H1 (cell line): ENCODE results near the gene MACROD2. TPM values are rescaled to one million over a fixed set of nuclear protein-coding genes. Genes with fewer than 3 reads are reported as not detected.

Source experiments
- CTCF ChIA-PET: fragments of 300-600 bp; sonication (Branson Sonifier 250); formaldehyde crosslinking; loops from one replicate; lab custom pipeline; 2021; ENCODE audit not compliant: partially characterized antibody; lab: Charles Lee
- POLR2A ChIA-PET: fragments of 300-600 bp; sonication (Branson Sonifier 250); formaldehyde crosslinking; loops from one replicate; lab custom pipeline; 2021; ENCODE audit warnings: inconsistent platforms; ENCODE audit not compliant: partially characterized antibody; lab: Charles Lee
- DNase-seq, 2 experiments: peaks; one replicate each; pipeline versions ENCODE4 v3.0.0 to v3.0.0-alpha.2; 2010 to 2022; ENCODE audit warnings: low spot score in 2 of 2, low read depth in 1 of 2, mixed read lengths in 1 of 2
- FAIRE-seq: peaks from 2 replicates; lab custom pipeline; 2011; peaks lifted over from hg19 to GRCh38; lab: Jason Lieb, UNC
- H2AFZ ChIP-seq: 2 replicates; pipeline ENCODE4 v1.8.1; 2012; ENCODE audit warnings: low read length, inconsistent platforms
- H2AK5ac ChIP-seq: 2 replicates; pipeline ENCODE4 v1.6.1; 2013; ENCODE audit warnings: low read depth, low read length
- H2BK120ac ChIP-seq: replicated peaks from 2 replicates; pipeline ENCODE3; 2013; ENCODE audit warnings: low read depth, low read length, inconsistent platforms
- H2BK12ac ChIP-seq: 2 replicates; pipeline ENCODE4 v1.6.1; 2013; ENCODE audit warnings: low read depth, low read length
- H2BK15ac ChIP-seq: 2 replicates; pipeline ENCODE4 v1.6.1; 2013; ENCODE audit warnings: low read length
- H2BK20ac ChIP-seq: 2 replicates; pipeline ENCODE4 v1.6.1; 2013; ENCODE audit warnings: low read length
- H2BK5ac ChIP-seq: 2 replicates; pipeline ENCODE4 v1.6.1; 2013; ENCODE audit warnings: low read depth, low read length
- H3K14ac ChIP-seq: 2 replicates; pipeline ENCODE4 v1.6.1; 2013; ENCODE audit warnings: inconsistent platforms; ENCODE audit not compliant: insufficient read length
- H3K18ac ChIP-seq: 2 replicates; pipeline ENCODE4 v1.6.1; 2013; ENCODE audit warnings: low read length; ENCODE audit errors: extremely low read depth
- H3K23ac ChIP-seq: 2 replicates; pipeline ENCODE4 v1.6.1; 2013; ENCODE audit warnings: inconsistent platforms; ENCODE audit not compliant: insufficient read length
- H3K23me2 ChIP-seq: 2 replicates; pipeline ENCODE4 v1.6.1; 2013; ENCODE audit warnings: low read depth, low read length
- H3K27ac ChIP-seq: 2 replicates; pipeline ENCODE4 v1.6.1; 2011; ENCODE audit warnings: low read depth, low read length, inconsistent platforms
- H3K27me3 ChIP-seq, 4 experiments: replicated peaks in 1 of 4; 1 replicate in 1 of 4; 2 replicates in 3 of 4; pipeline versions ENCODE4 v1.6.1 to v1.8.1; 2011 to 2013; ENCODE audit warnings: low read length in 3 of 4, mild to moderate bottlenecking in 3 of 4, inconsistent platforms in 2 of 4, mixed read lengths in 2 of 4, moderate library complexity in 1 of 4; ENCODE audit not compliant: control insufficient read depth in 3 of 4, insufficient read depth in 3 of 4; ENCODE audit errors: extremely low read depth in 1 of 4
- H3K36me3 ChIP-seq, 4 experiments: 2 replicates each; pipeline versions ENCODE4 v1.6.1 to v1.8.1; 2011 to 2013; ENCODE audit warnings: mild to moderate bottlenecking in 4 of 4, low read length in 3 of 4, moderate library complexity in 2 of 4, control low read depth in 1 of 4, inconsistent platforms in 1 of 4; ENCODE audit not compliant: insufficient read depth in 4 of 4, control insufficient read depth in 2 of 4
- H3K4ac ChIP-seq: replicated peaks from 2 replicates; pipeline ENCODE3; 2013; ENCODE audit warnings: low read length, low read depth, mixed read lengths, inconsistent platforms; ENCODE audit not compliant: insufficient read length
- H3K4me1 ChIP-seq, 4 experiments: replicated peaks in 1 of 4; 1 replicate in 1 of 4; 2 replicates in 3 of 4; pipeline versions ENCODE4 v1.6.1 to v1.8.1; 2011 to 2013; ENCODE audit warnings: low read length in 3 of 4, inconsistent platforms in 2 of 4, mixed read lengths in 1 of 4; ENCODE audit not compliant: insufficient read depth in 4 of 4, control insufficient read depth in 3 of 4
- H3K4me2 ChIP-seq, 2 experiments: 2 replicates each; pipeline versions ENCODE4 v1.6.1 to v1.8.1; 2011 to 2013; ENCODE audit warnings: low read depth in 2 of 2, low read length in 2 of 2, control low read depth in 1 of 2, inconsistent platforms in 1 of 2, mild to moderate bottlenecking in 1 of 2; ENCODE audit not compliant: insufficient read depth in 1 of 2
- H3K4me3 ChIP-seq, 4 experiments: fragments of 200-600, 300-600 bp in 1 of 4; sonication (generic), shearing (Covaris generic), sonication (Bioruptor Twin) in 1 of 4; 2 replicates each; pipeline versions ENCODE4 v1.5.1 to v1.8.1; 2011 to 2016; ENCODE audit warnings: low read length in 4 of 4, low read depth in 3 of 4, control low read depth in 2 of 4, inconsistent platforms in 2 of 4, mild to moderate bottlenecking in 2 of 4, mixed read lengths in 1 of 4, moderate library complexity in 1 of 4; ENCODE audit not compliant: insufficient read depth in 2 of 4; ENCODE audit errors: extremely low read depth in 1 of 4
- H3K56ac ChIP-seq: replicated peaks from 2 replicates; pipeline ENCODE3; 2013; ENCODE audit warnings: low read depth, mild to moderate bottlenecking, mixed read lengths, low read length, inconsistent platforms; ENCODE audit not compliant: insufficient read length
- H3K79me1 ChIP-seq: 2 replicates; pipeline ENCODE4 v1.6.1; 2013; ENCODE audit warnings: low read depth, low read length, control low read depth
- H3K79me2 ChIP-seq, 2 experiments: 2 replicates each; pipeline versions ENCODE4 v1.6.1 to v1.8.1; 2012 to 2013; ENCODE audit warnings: low read length in 2 of 2, mild to moderate bottlenecking in 2 of 2, inconsistent platforms in 1 of 2; ENCODE audit not compliant: insufficient read depth in 2 of 2, control insufficient read depth in 1 of 2
- H3K9ac ChIP-seq, 4 experiments: replicated peaks in 1 of 4; 1 replicate in 1 of 4; 2 replicates in 3 of 4; pipeline versions ENCODE4 v1.6.1 to v1.8.1; 2011 to 2013; ENCODE audit warnings: low read depth in 3 of 4, low read length in 3 of 4, control low read depth in 2 of 4, mild to moderate bottlenecking in 2 of 4, moderate library complexity in 2 of 4, inconsistent platforms in 1 of 4; ENCODE audit errors: extremely low read depth in 1 of 4
- H3K9me3 ChIP-seq, 2 experiments: 2 replicates each; pipeline versions ENCODE4 v1.6.1 to v1.8.1; 2012 to 2013; ENCODE audit warnings: mild to moderate bottlenecking in 2 of 2, moderate library complexity in 2 of 2, control low read depth in 1 of 2, inconsistent platforms in 1 of 2, low read depth in 1 of 2, low read length in 1 of 2, mixed read lengths in 1 of 2; ENCODE audit not compliant: insufficient read depth in 2 of 2
- H4K20me1 ChIP-seq, 2 experiments: replicated peaks in 1 of 2; 2 replicates each; pipeline versions ENCODE3 to v1.8.1; 2011 to 2013; ENCODE audit warnings: inconsistent platforms in 2 of 2, low read length in 2 of 2, mild to moderate bottlenecking in 1 of 2; ENCODE audit not compliant: insufficient read depth in 2 of 2, control insufficient read depth in 1 of 2
- H4K5ac ChIP-seq: 2 replicates; pipeline ENCODE4 v1.6.1; 2013; ENCODE audit warnings: low read length, low read depth, mixed read lengths, inconsistent platforms; ENCODE audit not compliant: insufficient read length
- H4K8ac ChIP-seq: 2 replicates; pipeline ENCODE4 v1.8.0; 2013; ENCODE audit warnings: mild to moderate bottlenecking, moderate library complexity, low read length, inconsistent platforms; ENCODE audit not compliant: insufficient read depth; ENCODE audit errors: extremely low read depth
- H4K91ac ChIP-seq: replicated peaks from 2 replicates; pipeline ENCODE3; 2013; ENCODE audit warnings: low read length, mixed read lengths, inconsistent platforms; ENCODE audit not compliant: insufficient read length
- CBX5 ChIP-seq: fragments of 300-800, 300-1000 bp; sonication (generic); IDR thresholded peaks from 2 replicates; pipeline ENCODE4 v1.7.1; 2016; ENCODE audit warnings: antibody characterized with exemption, low read length, low read depth
- CBX8 ChIP-seq: fragments of 300-800, 300-1000 bp; sonication (generic); IDR thresholded peaks from 2 replicates; pipeline ENCODE4 v1.7.1; 2016; ENCODE audit warnings: low read depth, low read length, borderline replicate concordance
- EGR1 ChIP-seq: IDR thresholded peaks from 2 replicates; pipeline ENCODE4 v1.6.1; 2011; ENCODE audit warnings: low read depth, low read length, borderline replicate concordance
- POU5F1 ChIP-seq: IDR thresholded peaks from 2 replicates; pipeline ENCODE4 v1.6.1; 2011; ENCODE audit warnings: low read depth, mild to moderate bottlenecking, low read length, moderate library complexity
- RXRA ChIP-seq: IDR thresholded peaks from 2 replicates; pipeline ENCODE4 v1.6.1; 2011; ENCODE audit warnings: low read depth, mild to moderate bottlenecking, low read length, moderate library complexity; ENCODE audit not compliant: insufficient read depth
- USF2 ChIP-seq: IDR thresholded peaks from 2 replicates; pipeline ENCODE4 v1.6.1; 2011; ENCODE audit warnings: low read length, improper control_type of control experiment
- WGBS, 2 experiments: shearing (Covaris generic) in 1 of 2; methylation state at CpG; one replicate each; pipeline versions ENCODE4 v1.1.6 to v1.1.7; 2013 to 2015; ENCODE audit warnings: low lambda C conversion rate in 2 of 2, mixed read lengths in 2 of 2, inconsistent platforms in 1 of 2, low coverage in 1 of 2, missing lambda C conversion rate in 1 of 2; ENCODE audit not compliant: insufficient replicate concordance in 2 of 2, insufficient coverage in 1 of 2, insufficient read length in 1 of 2; ENCODE audit errors: extremely low coverage in 1 of 2, missing lambda C conversion rate in 1 of 2; 5-methylcytosine and 5-hydroxymethylcytosine counted together
- polyA plus RNA-seq, 7 experiments: library from polyadenylated mRNA; depleted of rRNA in 3 of 7; stranded (reverse) in 5 of 7; unstranded in 2 of 7; fragments of >200 nt in 5 of 7; fragments of 200-250 nt in 2 of 7; gene quantifications; 1 replicate in 5 of 7; 2 replicates in 1 of 7; 4 replicates in 1 of 7; pipeline versions ENCODE4 v1.2.1 to v1.2.3, GENCODE V29; 2011 to 2013; ENCODE audit warnings: missing spikeins in 2 of 7, mixed read lengths in 2 of 7
- total RNA-seq: library from RNA; stranded (reverse); fragmentation: NEBNext Ultra II Directional; extraction: Animal tissue kit (Norgen Biotek cat#: 25700); gene quantifications from 2 replicates; pipeline ENCODE4 v1.2.1, GENCODE V29; 2021

Gene MACROD2
- total and polyA plus RNA-seq, 2 of the 8 experiments (the other 6 are each of a cell fraction or from before 2014, with no cell fraction given): 0.70 to 3.9 TPM

DNA sequence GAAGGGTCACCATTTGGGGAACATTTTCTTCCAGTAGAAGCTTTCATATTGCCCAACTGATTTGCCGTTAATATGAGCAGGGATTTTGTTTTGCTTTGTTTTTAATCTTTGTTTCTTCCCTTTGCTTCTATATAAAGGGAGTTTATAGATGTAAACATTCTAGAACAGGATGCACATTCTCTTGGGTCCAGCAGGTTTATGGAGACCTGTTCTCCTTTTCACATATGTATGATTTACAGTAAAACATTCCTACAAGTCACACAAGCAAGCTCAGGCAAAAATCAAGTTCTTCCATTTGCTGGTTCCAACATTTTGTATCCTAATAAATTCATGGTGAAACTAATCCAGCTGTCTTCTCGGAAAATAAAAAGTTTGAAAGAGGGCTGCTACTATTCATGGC lies 1424.5 kb downstream of the MACROD2 start:
- WGBS, 2 experiments: 85% methylated on average over 2 of the region's 2 CpGs; no CpG with 5 or more reads in 1 of the 2 experiments
- Histone ChIP-seq H3K36me3 (no peaks in the 10 kb centered on the region), H3K18ac (no peak overlapping the region), H4K5ac (no peak overlapping the region), H2BK5ac (no peak overlapping the region), H3K4me1 (no peaks in the 10 kb centered on the region), H3K9me3 (no peaks in the 10 kb centered on the region), H3K9ac (no peak overlapping the region), H3K27me3 (no peaks in the 10 kb centered on the region), H3K23ac (no peak overlapping the region), H2BK20ac (no peak overlapping the region), H3K79me1 (no peaks in the 10 kb centered on the region), H2BK120ac (no peak overlapping the region), H3K14ac (no peak overlapping the region), H3K56ac (no peak overlapping the region), H3K23me2 (no peaks in the 10 kb centered on the region), H4K20me1 (no peaks in the 10 kb centered on the region), H2AFZ (no peak overlapping the region), H4K8ac (no peak overlapping the region), H3K4ac (no peak overlapping the region), H3K27ac (no peak overlapping the region), H4K91ac (no peak overlapping the region), H2BK15ac (no peak overlapping the region), H3K4me3 (no peak overlapping the region), H3K79me2 (no peaks in the 10 kb centered on the region), H3K4me2 (no peak overlapping the region), H2BK12ac (no peak overlapping the region), H2AK5ac (no peak overlapping the region)
- ChIA-PET CTCF (interaction anchor here (0.6 kb wide), 1 partner anchor 18 kb away, joined by 3 read pairs; no protein-coding TSS in a partner anchor), POLR2A (no interaction called here)
- TF ChIP-seq USF2: no peak
- TF ChIP-seq CBX8: no peak
- no peak for TF ChIP-seq RXRA
- TF ChIP-seq EGR1: no peak
- TF ChIP-seq POU5F1: no peak
- no peak for TF ChIP-seq CBX5
- FAIRE-seq (no peak), DNase-seq (no peak)
